22Rv1 (cell line): ENCODE measurements around the gene CFTR.

Experiments used
- H3K27ac ChIP-seq: fragments of 450-650 bp; 2 replicates; pipeline ENCODE4 v1.5.1; 2017
- ZFX ChIP-seq: fragments of 450-650 bp; IDR thresholded peaks from 2 replicates; pipeline ENCODE4 v1.6.1; 2017; ENCODE audit warnings: antibody characterized with exemption, borderline replicate concordance
- TF ChIP-seq, protein P1 (sequence below): fragments of 450-650 bp; IDR thresholded peaks from 2 replicates; pipeline ENCODE4 v1.5.1; 2017; ENCODE audit warnings: mild to moderate bottlenecking

CFTR gene

GRCh38 chr7:117645481-117646165 is 165.8 kb downstream of the CFTR start:
- TF ChIP-seq, protein P1, sequence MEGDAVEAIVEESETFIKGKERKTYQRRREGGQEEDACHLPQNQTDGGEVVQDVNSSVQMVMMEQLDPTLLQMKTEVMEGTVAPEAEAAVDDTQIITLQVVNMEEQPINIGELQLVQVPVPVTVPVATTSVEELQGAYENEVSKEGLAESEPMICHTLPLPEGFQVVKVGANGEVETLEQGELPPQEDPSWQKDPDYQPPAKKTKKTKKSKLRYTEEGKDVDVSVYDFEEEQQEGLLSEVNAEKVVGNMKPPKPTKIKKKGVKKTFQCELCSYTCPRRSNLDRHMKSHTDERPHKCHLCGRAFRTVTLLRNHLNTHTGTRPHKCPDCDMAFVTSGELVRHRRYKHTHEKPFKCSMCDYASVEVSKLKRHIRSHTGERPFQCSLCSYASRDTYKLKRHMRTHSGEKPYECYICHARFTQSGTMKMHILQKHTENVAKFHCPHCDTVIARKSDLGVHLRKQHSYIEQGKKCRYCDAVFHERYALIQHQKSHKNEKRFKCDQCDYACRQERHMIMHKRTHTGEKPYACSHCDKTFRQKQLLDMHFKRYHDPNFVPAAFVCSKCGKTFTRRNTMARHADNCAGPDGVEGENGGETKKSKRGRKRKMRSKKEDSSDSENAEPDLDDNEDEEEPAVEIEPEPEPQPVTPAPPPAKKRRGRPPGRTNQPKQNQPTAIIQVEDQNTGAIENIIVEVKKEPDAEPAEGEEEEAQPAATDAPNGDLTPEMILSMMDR, result no peak
- no peak for TF ChIP-seq ZFX
- H3K27ac ChIP-seq, result no peak overlapping the region

DNA sequence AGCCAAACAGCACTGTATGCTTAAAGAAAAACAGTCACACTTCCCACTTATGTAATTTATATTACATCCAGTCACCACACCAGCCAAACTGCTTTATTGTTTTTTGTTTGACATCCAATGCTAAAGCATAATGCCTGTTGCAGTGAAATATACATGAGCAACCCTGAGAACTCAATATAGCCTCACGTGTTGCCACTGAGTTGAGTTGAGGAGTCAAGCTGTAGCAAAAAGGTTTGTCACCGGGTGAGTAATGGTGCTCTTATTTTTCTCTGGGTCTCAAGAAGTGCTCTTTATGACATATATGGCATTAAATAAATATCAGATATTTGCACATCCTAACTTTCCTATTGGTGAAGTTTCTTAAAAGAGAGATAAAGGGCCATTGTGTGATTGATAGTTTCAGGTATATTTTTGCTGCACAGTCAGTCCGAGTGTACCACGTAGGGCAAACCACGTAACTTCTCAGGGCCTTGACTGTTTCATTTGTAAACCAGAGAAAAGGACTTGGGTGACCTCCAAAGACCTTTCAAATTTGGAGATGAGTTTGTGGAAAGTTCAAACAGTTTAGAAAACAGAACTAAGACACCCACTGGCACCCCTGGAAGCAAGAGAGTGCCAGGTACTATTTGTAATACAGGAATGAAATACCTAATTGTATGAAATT is 168.5 kb downstream of the CFTR start:
- no peak overlapping the region for H3K27ac ChIP-seq
- TF ChIP-seq, protein P1, result no peak
- no peak for TF ChIP-seq ZFX

GRCh38 chr7:117652943-117653680 is 173.3 kb downstream of the CFTR start:
- H3K27ac ChIP-seq, result no peak overlapping the region
- TF ChIP-seq ZFX, result no peak
- TF ChIP-seq, protein P1, result no peak

GRCh38 chr7:117654780-117655179 is 175.0 kb downstream of the CFTR start:
- no peak for TF ChIP-seq ZFX
- TF ChIP-seq, protein P1, result no peak
- H3K27ac ChIP-seq, result no peak overlapping the region

- TF ChIP-seq, protein P1, result no peak
- no peak for TF ChIP-seq ZFX
- H3K27ac ChIP-seq, result no peak overlapping the region
Observed at GRCh38 chr7:117656806-117657205, 177.0 kb downstream of the CFTR start.

DNA sequence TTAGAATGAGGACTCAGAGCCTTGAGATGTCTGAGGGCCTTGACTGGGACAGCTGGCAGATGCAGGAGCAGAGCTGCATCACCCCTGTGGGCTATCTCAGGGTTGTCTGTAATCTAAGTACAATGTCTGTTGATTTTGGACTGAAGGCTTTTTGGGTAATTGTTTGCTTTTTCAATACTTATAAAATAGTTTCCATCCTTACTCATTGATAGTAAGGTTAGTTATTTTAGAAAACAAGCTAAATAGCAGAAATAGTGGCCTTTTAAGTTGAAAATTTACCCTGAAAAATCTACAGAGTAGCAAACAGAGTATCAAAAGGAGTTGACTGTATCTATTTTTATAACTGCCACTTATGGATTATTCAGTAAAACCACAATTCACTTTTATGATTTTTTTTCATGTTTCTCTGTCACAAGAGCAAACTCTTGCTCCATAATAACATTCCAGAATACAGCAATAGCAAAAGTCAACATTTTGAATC is 179.7 kb downstream of the CFTR start:
- no peak for TF ChIP-seq ZFX
- TF ChIP-seq, protein P1, result no peak
- no peak overlapping the region for H3K27ac ChIP-seq
